Measurements from ENCODE around the gene CDX1. TPM values are rescaled to one million over a fixed set of nuclear protein-coding genes. Genes with fewer than 3 reads are reported as not detected.

Gene CDX1
- total RNA-seq, 1 experiment from 2014 or later, result not detected

DNA sequence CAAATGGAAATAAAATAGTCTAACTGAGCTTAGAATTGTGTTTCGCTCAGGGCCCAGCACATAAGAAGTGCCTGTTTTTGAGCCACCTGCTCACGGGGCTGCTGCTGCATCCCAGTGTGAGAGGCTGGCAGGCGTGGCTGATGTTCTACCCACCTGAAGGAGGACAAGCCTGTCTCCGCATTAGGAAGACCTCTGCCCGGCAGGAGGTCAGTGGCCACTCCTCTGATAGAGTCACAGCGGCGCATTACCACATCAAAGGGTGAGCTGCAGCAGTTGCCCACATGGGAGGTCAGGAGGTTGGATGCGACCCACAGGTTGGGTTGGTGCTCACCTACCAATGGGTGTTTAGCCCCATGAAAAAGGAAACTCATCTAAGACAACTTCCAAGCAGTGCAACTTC, 19.6 kb downstream of the CDX1 start:
- H3K4me2 ChIP-seq (ENCODE audit: low read length), result no peak overlapping the region
- no peaks in the 10 kb centered on the region for H3K4me1 ChIP-seq (ENCODE audit: insufficient read depth, low read length)
- H3K9ac ChIP-seq (ENCODE audit: low read length), result no peak overlapping the region
- POLR2A ChIA-PET (ENCODE audit: unreplicated experiment), result no interaction called here
- no peaks in the 10 kb centered on the region for H3K9me3 ChIP-seq (ENCODE audit: low read length)
- no peak overlapping the region for H3K4me3 ChIP-seq (ENCODE audit: low read length)
- no TSS peak for BruUV-seq (replicated peaks)
- no peak overlapping the region for H3K27ac ChIP-seq (ENCODE audit: low read length)
- intact Hi-C loops (cut with micrococcal nuclease), result no loop called here
- TF ChIP-seq, protein P1, sequence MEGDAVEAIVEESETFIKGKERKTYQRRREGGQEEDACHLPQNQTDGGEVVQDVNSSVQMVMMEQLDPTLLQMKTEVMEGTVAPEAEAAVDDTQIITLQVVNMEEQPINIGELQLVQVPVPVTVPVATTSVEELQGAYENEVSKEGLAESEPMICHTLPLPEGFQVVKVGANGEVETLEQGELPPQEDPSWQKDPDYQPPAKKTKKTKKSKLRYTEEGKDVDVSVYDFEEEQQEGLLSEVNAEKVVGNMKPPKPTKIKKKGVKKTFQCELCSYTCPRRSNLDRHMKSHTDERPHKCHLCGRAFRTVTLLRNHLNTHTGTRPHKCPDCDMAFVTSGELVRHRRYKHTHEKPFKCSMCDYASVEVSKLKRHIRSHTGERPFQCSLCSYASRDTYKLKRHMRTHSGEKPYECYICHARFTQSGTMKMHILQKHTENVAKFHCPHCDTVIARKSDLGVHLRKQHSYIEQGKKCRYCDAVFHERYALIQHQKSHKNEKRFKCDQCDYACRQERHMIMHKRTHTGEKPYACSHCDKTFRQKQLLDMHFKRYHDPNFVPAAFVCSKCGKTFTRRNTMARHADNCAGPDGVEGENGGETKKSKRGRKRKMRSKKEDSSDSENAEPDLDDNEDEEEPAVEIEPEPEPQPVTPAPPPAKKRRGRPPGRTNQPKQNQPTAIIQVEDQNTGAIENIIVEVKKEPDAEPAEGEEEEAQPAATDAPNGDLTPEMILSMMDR (conservative IDR thresholded peaks at IDR 0.05; ENCODE audit: low read depth, low read length), result no peak
- TF ChIP-seq EZH2phosphoT487 (IDR thresholded peaks at IDR 0.05; ENCODE audit: borderline replicate concordance, low read length), result no peak
- no peak for TF ChIP-seq EZH2 (IDR thresholded peaks at IDR 0.05; ENCODE audit: low read length, unreplicated experiment)
- CTCF ChIA-PET, result no interaction called here
- H2AFZ ChIP-seq (ENCODE audit: low read length), result no peak overlapping the region
- no peaks in the 10 kb centered on the region for H3K36me3 ChIP-seq (ENCODE audit: low read depth, low read length)
- ATAC-seq, result no peak
- no peak for DNase-seq
- H4K20me1 ChIP-seq (ENCODE audit: low read length), result no peaks in the 10 kb centered on the region
- H3K9me2 ChIP-seq (replicated peaks; ENCODE audit: low read length), result no peaks in the 10 kb centered on the region
- H3K27me3 ChIP-seq (ENCODE audit: low read length), result peaks cover 28% of the 10 kb centered on the region
- no peaks in the 10 kb centered on the region for H3F3A ChIP-seq (ENCODE audit: low read length, unreplicated experiment)
- H3K79me2 ChIP-seq (ENCODE audit: low read length), result no peaks in the 10 kb centered on the region

DNA sequence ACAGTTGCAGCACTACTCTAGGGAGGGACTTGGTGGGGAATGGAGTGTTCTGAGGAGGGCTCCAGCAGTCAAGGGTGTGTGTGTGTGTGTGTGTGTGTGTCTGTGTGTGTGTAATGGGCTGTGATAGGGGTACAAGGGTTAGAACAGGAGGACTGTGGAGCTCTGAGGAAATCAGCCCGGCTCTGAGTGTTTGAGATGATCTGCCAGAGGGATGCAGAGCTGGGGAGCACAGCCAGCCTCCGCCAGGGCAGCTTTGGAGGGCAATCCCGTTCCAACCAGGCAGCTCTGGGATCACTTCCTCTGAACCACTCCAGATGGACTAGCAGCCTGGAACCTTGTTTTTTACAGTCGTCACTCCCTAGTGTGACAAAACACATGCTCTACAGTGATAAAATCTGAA, 20.3 kb downstream of the CDX1 start:
- POLR2A ChIA-PET (ENCODE audit: unreplicated experiment), result no interaction called here
- Histone ChIP-seq H3K79me2 (ENCODE audit: low read length) (no peaks in the 10 kb centered on the region), H3K4me1 (ENCODE audit: insufficient read depth, low read length) (no peaks in the 10 kb centered on the region), H3K27ac (ENCODE audit: low read length) (no peak overlapping the region), H3K9ac (ENCODE audit: low read length) (no peak overlapping the region), H3K4me3 (ENCODE audit: low read length) (no peak overlapping the region), H3K4me2 (ENCODE audit: low read length) (no peak overlapping the region), H3K27me3 (ENCODE audit: low read length) (peaks cover 32% of the 10 kb centered on the region), H3K36me3 (ENCODE audit: low read depth, low read length) (no peaks in the 10 kb centered on the region), H4K20me1 (ENCODE audit: low read length) (no peaks in the 10 kb centered on the region), H3F3A (ENCODE audit: low read length, unreplicated experiment) (no peaks in the 10 kb centered on the region), H3K9me3 (ENCODE audit: low read length) (no peaks in the 10 kb centered on the region), H3K9me2 (replicated peaks; ENCODE audit: low read length) (no peaks in the 10 kb centered on the region), H2AFZ (ENCODE audit: low read length) (no peak overlapping the region)
- intact Hi-C loops (cut with micrococcal nuclease), result no loop called here
- CTCF ChIA-PET, result interaction anchor here (0.6 kb wide), 1 partner anchor 13 kb away, joined by 3 read pairs; no protein-coding TSS in a partner anchor
- TF ChIP-seq EZH2 (IDR thresholded peaks at IDR 0.05; ENCODE audit: low read length, unreplicated experiment), result no peak
- no TSS peak for BruUV-seq (replicated peaks)
- DNase-seq (no peak), ATAC-seq (no peak)

DNA sequence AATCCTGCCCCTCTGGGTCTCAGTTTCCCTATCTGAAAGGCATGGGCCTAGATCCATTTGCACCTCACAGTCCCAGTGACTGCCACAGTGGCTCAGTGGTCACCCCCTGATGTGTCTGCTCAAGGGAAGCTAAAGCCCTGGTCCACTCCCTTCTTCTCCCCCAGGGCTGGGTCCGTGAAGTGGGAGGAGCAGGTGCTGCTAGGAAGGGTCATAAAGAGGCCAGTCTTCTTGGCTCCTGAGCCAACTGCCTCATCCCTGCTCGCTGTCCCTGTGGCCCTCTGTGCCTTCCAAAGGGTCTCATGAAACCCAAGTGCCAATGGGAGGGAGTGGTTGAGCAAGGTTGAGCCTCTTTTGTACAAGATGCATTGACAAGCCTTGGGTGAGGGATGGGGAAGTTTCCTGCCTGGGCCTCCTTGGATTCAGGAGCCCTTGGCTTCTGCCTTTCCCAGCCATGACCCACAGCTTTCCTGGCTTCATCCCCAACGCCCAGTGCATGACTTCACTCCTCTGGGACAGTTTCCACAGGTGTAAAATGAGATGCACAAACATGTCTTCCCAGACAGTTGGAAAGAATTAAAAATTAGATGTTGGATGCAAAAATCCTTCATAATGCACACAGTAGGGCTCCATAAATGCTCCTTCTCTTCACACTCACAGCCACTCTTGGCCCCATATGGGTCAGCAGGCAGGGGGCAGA, 21.7 kb downstream of the CDX1 start:
- Histone ChIP-seq H3K27ac (ENCODE audit: low read length) (no peak overlapping the region), H3K4me2 (ENCODE audit: low read length) (no peak overlapping the region), H3K36me3 (ENCODE audit: low read depth, low read length) (no peaks in the 10 kb centered on the region), H4K20me1 (ENCODE audit: low read length) (no peaks in the 10 kb centered on the region), H3K4me1 (ENCODE audit: insufficient read depth, low read length) (no peaks in the 10 kb centered on the region), H2AFZ (ENCODE audit: low read length) (no peak overlapping the region), H3K9me2 (replicated peaks; ENCODE audit: low read length) (no peaks in the 10 kb centered on the region), H3K9me3 (ENCODE audit: low read length) (no peaks in the 10 kb centered on the region), H3K79me2 (ENCODE audit: low read length) (no peaks in the 10 kb centered on the region), H3F3A (ENCODE audit: low read length, unreplicated experiment) (no peaks in the 10 kb centered on the region), H3K27me3 (ENCODE audit: low read length) (peaks cover 35% of the 10 kb centered on the region), H3K9ac (ENCODE audit: low read length) (no peak overlapping the region), H3K4me3 (ENCODE audit: low read length) (no peak overlapping the region)
- BruUV-seq (replicated peaks), result no TSS peak
- ChIA-PET POLR2A (ENCODE audit: unreplicated experiment) (no interaction called here), CTCF (interaction anchor here (0.6 kb wide), 1 partner anchor 26 kb away, joined by 3 read pairs; no protein-coding TSS in a partner anchor)
- ATAC-seq (no peak), DNase-seq (no peak)
- intact Hi-C loops (cut with micrococcal nuclease), result no loop called here
- no peak for TF ChIP-seq EZH2 (IDR thresholded peaks at IDR 0.05; ENCODE audit: low read length, unreplicated experiment)
- TF ChIP-seq, protein P1 (conservative IDR thresholded peaks at IDR 0.05; ENCODE audit: low read depth, low read length), result no peak
- TF ChIP-seq EZH2phosphoT487 (IDR thresholded peaks at IDR 0.05; ENCODE audit: borderline replicate concordance, low read length), result no peak
